ENCODE data around the gene TRAPPC2.

DNA sequence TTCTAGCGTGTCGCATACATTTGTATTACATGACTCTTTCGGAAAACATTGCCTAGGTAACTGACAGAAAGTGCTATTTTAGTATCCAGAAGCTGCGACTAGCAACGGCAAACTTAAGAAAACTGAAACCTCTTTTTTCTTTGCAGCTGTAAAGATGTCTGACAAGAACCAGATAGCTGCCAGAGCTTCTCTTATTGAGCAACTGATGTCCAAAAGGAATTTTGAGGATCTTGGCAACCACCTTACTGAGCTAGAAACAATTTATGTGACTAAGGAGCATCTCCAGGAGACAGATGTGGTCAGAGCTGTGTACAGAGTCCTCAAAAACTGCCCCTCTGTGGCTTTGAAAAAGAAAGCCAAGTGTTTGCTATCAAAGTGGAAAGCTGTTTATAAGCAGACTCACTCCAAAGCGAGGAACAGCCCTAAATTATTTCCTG, 72.0 kb downstream of the TRAPPC2 start:
- TF ChIP-seq TBP (CRISPR knock-in tag; IDR thresholded peaks at IDR 0.05) = no peak
- no peak for TF ChIP-seq TBL1XR1 (IDR thresholded peaks at IDR 0.05; ENCODE audit: borderline replicate concordance, low read length, partially characterized antibody)
- TF ChIP-seq CEBPG (CRISPR knock-in tag; IDR thresholded peaks at IDR 0.05) = no peak
- no peak for TF ChIP-seq ARID2 (CRISPR knock-in tag; IDR thresholded peaks at IDR 0.05; ENCODE audit: borderline replicate concordance)
- TF ChIP-seq EP300 (IDR thresholded peaks at IDR 0.05; ENCODE audit: low read depth in 2 of 2, low read length in 2 of 2) = no peak
- TF ChIP-seq EP300 (CRISPR knock-in tag; IDR thresholded peaks at IDR 0.05; ENCODE audit: borderline replicate concordance) = no peak
- no peak for TF ChIP-seq HCFC1 (IDR thresholded peaks at IDR 0.05; ENCODE audit: low read depth, low read length)
- no peak for TF ChIP-seq IKZF1 (IDR thresholded peaks at IDR 0.05)
- no peak for TF ChIP-seq MXD4 (CRISPR knock-in tag; IDR thresholded peaks at IDR 0.05)
- no peak for TF ChIP-seq HOXA7 (CRISPR knock-in tag; IDR thresholded peaks at IDR 0.05)
- TF ChIP-seq, protein P1, sequence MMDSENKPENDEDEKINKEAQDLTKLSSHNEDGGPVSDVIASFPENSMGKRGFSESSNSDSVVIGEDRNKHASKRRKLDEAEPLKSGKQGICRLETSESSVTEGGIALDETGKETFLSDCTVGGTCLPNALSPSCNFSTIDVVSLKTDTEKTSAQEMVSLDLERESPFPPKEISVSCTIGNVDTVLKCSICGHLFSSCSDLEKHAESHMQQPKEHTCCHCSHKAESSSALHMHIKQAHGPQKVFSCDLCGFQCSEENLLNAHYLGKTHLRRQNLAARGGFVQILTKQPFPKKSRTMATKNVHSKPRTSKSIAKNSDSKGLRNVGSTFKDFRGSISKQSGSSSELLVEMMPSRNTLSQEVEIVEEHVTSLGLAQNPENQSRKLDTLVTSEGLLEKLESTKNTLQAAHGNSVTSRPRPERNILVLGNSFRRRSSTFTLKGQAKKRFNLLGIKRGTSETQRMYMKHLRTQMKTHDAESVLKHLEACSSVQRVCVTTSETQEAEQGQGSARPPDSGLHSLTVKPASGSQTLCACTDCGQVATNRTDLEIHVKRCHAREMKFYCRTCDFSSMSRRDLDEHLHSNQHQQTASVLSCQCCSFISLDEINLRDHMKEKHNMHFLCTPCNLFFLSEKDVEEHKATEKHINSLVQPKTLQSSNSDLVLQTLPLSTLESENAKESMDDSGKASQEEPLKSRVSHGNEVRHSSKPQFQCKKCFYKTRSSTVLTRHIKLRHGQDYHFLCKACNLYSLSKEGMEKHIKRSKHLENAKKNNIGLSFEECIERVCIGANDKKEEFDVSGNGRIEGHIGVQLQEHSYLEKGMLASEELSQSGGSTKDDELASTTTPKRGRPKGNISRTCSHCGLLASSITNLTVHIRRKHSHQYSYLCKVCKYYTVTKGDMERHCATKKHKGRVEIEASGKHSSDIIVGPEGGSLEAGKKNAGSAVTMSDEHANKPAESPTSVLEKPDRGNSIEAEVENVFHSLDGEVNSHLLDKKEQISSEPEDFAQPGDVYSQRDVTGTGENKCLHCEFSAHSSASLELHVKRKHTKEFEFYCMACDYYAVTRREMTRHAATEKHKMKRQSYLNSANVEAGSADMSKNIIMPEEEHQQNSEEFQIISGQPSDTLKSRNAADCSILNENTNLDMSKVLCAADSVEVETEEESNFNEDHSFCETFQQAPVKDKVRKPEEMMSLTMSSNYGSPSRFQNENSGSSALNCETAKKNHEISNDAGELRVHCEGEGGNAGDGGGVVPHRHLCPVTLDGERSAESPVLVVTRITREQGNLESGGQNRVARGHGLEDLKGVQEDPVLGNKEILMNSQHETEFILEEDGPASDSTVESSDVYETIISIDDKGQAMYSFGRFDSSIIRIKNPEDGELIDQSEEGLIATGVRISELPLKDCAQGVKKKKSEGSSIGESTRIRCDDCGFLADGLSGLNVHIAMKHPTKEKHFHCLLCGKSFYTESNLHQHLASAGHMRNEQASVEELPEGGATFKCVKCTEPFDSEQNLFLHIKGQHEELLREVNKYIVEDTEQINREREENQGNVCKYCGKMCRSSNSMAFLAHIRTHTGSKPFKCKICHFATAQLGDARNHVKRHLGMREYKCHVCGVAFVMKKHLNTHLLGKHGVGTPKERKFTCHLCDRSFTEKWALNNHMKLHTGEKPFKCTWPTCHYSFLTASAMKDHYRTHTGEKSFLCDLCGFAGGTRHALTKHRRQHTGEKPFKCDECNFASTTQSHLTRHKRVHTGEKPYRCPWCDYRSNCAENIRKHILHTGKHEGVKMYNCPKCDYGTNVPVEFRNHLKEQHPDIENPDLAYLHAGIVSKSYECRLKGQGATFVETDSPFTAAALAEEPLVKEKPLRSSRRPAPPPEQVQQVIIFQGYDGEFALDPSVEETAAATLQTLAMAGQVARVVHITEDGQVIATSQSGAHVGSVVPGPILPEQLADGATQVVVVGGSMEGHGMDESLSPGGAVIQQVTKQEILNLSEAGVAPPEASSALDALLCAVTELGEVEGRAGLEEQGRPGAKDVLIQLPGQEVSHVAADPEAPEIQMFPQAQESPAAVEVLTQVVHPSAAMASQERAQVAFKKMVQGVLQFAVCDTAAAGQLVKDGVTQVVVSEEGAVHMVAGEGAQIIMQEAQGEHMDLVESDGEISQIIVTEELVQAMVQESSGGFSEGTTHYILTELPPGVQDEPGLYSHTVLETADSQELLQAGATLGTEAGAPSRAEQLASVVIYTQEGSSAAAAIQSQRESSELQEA (CRISPR knock-in tag; IDR thresholded peaks at IDR 0.05; ENCODE audit: not compliant biosample characterization) = no peak
